Astrocyte of the spinal cord (primary cell): ENCODE results near the gene C10orf105.

Experiments used
- DNase-seq: peaks from one replicate; pipeline ENCODE4 v3.0.0; 2011; ENCODE audit warnings: low read depth, low spot score
- H3K4me3 ChIP-seq: 2 replicates; pipeline ENCODE4 v1.5.1; 2011; ENCODE audit warnings: low read depth, mild to moderate bottlenecking, low read length, moderate library complexity
- in situ Hi-C: cut with HindIII; loops from 2 replicates; pipeline ENCODE4 v1.10.0; 2017; ENCODE audit warnings: low sequenced_read_pairs
- TF ChIP-seq, protein P1 (sequence below): IDR thresholded peaks from 2 replicates; pipeline ENCODE4 v1.5.1; 2012; ENCODE audit warnings: low read depth, mild to moderate bottlenecking, low read length, inconsistent platforms

The C10orf105 gene

GRCh38 chr10:71727738-71728737 is 8.5 kb upstream of the C10orf105 start:
- no peak for DNase-seq
- no peak overlapping the region for H3K4me3 ChIP-seq
- in situ Hi-C loops = no loop called here
- TF ChIP-seq, protein P1, sequence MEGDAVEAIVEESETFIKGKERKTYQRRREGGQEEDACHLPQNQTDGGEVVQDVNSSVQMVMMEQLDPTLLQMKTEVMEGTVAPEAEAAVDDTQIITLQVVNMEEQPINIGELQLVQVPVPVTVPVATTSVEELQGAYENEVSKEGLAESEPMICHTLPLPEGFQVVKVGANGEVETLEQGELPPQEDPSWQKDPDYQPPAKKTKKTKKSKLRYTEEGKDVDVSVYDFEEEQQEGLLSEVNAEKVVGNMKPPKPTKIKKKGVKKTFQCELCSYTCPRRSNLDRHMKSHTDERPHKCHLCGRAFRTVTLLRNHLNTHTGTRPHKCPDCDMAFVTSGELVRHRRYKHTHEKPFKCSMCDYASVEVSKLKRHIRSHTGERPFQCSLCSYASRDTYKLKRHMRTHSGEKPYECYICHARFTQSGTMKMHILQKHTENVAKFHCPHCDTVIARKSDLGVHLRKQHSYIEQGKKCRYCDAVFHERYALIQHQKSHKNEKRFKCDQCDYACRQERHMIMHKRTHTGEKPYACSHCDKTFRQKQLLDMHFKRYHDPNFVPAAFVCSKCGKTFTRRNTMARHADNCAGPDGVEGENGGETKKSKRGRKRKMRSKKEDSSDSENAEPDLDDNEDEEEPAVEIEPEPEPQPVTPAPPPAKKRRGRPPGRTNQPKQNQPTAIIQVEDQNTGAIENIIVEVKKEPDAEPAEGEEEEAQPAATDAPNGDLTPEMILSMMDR = no peak

GRCh38 chr10:71727105-71727737 is 7.6 kb upstream of the C10orf105 start:
- no peak overlapping the region for H3K4me3 ChIP-seq
- DNase-seq = no peak
- TF ChIP-seq, protein P1 = no peak
- in situ Hi-C loops = no loop called here

GRCh38 chr10:71726580-71727104 is 7.1 kb upstream of the C10orf105 start:
- no peak for DNase-seq
- no peak overlapping the region for H3K4me3 ChIP-seq
- in situ Hi-C loops = no loop called here
- TF ChIP-seq, protein P1 = no peak

DNA sequence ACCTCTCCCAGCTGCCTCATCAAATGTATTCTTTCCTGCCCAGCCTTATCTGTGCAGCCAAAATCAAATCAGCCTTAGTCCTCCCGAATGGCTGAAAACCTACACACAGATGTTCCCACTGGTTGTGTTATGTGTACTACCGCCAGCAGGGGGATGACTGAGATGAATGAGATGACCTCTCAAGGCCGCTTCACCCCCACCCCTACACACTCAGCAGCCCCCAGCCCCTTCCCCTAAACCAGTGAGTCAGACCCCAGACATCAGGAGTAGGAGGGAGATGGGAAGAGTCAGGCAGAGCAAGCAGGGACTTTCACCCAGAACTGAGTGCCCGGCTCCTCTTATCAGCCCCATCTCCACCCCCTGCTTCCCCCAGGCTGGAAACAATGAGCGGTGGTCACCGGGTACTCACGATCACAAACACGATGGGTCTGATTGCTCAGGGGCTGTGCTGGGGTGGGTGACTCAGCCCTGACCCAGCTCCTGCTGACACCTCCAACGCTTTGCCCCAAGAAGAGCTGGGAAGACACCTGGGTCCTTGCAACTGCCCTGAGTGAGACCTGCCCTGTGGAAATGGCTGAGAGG is 6.5 kb upstream of the C10orf105 start:
- DNase-seq = no peak
- no peak overlapping the region for H3K4me3 ChIP-seq
- in situ Hi-C loops = no loop called here
- TF ChIP-seq, protein P1 = peak; percentile 50

DNA sequence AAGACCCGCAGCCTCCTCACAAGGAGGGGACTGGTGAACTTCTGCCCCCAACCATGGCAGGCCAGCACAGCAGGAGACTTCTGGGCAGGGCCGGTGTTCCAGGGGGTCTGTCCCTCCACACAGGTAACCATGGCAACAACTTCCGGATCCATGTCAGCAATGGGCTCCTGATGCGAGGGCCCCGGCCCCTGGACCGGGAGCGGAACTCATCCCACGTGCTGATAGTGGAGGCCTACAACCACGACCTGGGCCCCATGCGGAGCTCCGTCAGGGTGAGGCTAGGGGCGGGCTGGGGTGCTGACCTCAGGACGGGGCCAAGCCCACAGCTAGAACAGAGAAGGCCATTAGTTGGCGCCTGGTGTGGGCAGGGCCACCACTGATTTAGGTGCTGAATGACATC is 5.7 kb upstream of the C10orf105 start:
- in situ Hi-C loops = no loop called here
- DNase-seq = no peak
- no peak overlapping the region for H3K4me3 ChIP-seq
- TF ChIP-seq, protein P1 = no peak

- TF ChIP-seq, protein P1 = no peak
- DNase-seq = no peak
- in situ Hi-C loops = no loop called here
- no peak overlapping the region for H3K4me3 ChIP-seq
Measured at GRCh38 chr10:71724539-71724938, 5.0 kb upstream of the C10orf105 start.
